B cell (primary cell): ENCODE results near the gene BRAP. TPM values are rescaled to one million over a fixed set of nuclear protein-coding genes. Genes with fewer than 3 reads are reported as not detected.

Source experiments
- ATAC-seq: fragments of 200-7000 bp; cut with Tn5 transposase; one replicate; pipeline ENCODE4 v1.10.0; 2021; ENCODE audit warnings: low read depth, mild to moderate bottlenecking, moderate number of reproducible peaks, moderate library complexity
- CTCF ChIA-PET: fragments of 350-600 bp; sonication (Branson Sonifier 250); formaldehyde crosslinking; loops from one replicate; lab custom pipeline; 2021; ENCODE audit warnings: antibody characterized with exemption, inconsistent platforms; lab: Charles Lee
- POLR2A ChIA-PET: fragments of 350-600 bp; sonication (Branson Sonifier 250); formaldehyde crosslinking; loops from one replicate; lab custom pipeline; 2021; ENCODE audit warnings: antibody characterized with exemption; lab: Charles Lee
- DNase-seq: peaks from one replicate; pipeline ENCODE4 v3.0.0; 2013
- H2AFZ ChIP-seq: 2 replicates; pipeline ENCODE4 v1.6.1; 2012; ENCODE audit warnings: mild to moderate bottlenecking, low read depth, low read length; ENCODE audit not compliant: insufficient read depth, poor library complexity, severe bottlenecking
- H3K27ac ChIP-seq, 2 donors: 1 replicate in 1 of 2; 2 replicates in 1 of 2; pipeline ENCODE4 v1.5.1; 2012 to 2013; ENCODE audit warnings: low read length in 2 of 2, mild to moderate bottlenecking in 2 of 2, moderate library complexity in 1 of 2
- H3K27me3 ChIP-seq, 4 experiments: fragments of 200-600 bp in 1 of 4; sonication (generic) in 1 of 4; replicated peaks in 1 of 4; 1 replicate in 2 of 4; 2 replicates in 2 of 4; pipeline versions ENCODE4 v1.6.1 to v1.7.0; 2013 to 2016; ENCODE audit warnings: low read length in 3 of 4, mild to moderate bottlenecking in 2 of 4, mixed read lengths in 1 of 4, moderate library complexity in 1 of 4; ENCODE audit not compliant: insufficient read depth in 4 of 4, control insufficient read depth in 3 of 4; ENCODE audit errors: control extremely low read depth in 1 of 4
- H3K36me3 ChIP-seq, 2 experiments: replicated peaks in 1 of 2; 1 replicate in 1 of 2; 2 replicates in 1 of 2; pipeline versions ENCODE4 v1.6.1 to v1.7.1; 2013; ENCODE audit warnings: low read length in 1 of 2; ENCODE audit not compliant: insufficient read depth in 2 of 2, control insufficient read depth in 1 of 2; ENCODE audit errors: control extremely low read depth in 1 of 2, extremely low read depth in 1 of 2
- H3K4me1 ChIP-seq, 2 donors: fragments of 200-600 bp in 1 of 2; sonication (generic) in 1 of 2; 1 replicate in 1 of 2; 2 replicates in 1 of 2; pipeline versions ENCODE4 v1.5.1 to v1.6.1; 2013 to 2017; ENCODE audit warnings: low read length in 2 of 2; ENCODE audit not compliant: control insufficient read depth in 2 of 2, insufficient read depth in 2 of 2
- H3K4me2 ChIP-seq: replicated peaks from 2 replicates; pipeline ENCODE3; 2012; ENCODE audit warnings: mild to moderate bottlenecking, low read depth, low read length; ENCODE audit not compliant: poor library complexity, severe bottlenecking
- H3K4me3 ChIP-seq, 5 experiments: fragments of 200-600 bp in 1 of 5; sonication (generic) in 1 of 5; 1 replicate in 3 of 5; 2 replicates in 2 of 5; pipeline versions ENCODE4 v1.5.1 to v1.7.0; 2011 to 2016; ENCODE audit warnings: low read length in 4 of 5, mild to moderate bottlenecking in 4 of 5, low read depth in 2 of 5, control low read depth in 1 of 5, moderate library complexity in 1 of 5; ENCODE audit not compliant: insufficient read depth in 1 of 5; ENCODE audit errors: control extremely low read depth in 1 of 5, extremely low read depth in 1 of 5
- H3K79me2 ChIP-seq: fragments of 200-600 bp; sonication (generic); one replicate; pipeline ENCODE4 v1.6.0; 2016; ENCODE audit warnings: low read length; ENCODE audit not compliant: control insufficient read depth, insufficient read depth
- H3K9ac ChIP-seq: fragments of 200-600 bp; sonication (generic); 2 replicates; pipeline ENCODE4 v1.6.1; 2017; ENCODE audit warnings: mild to moderate bottlenecking, low read length, moderate library complexity
- H3K9me3 ChIP-seq, 3 donors: one replicate each; pipeline versions ENCODE4 v1.6.1 to v1.7.1; 2013; ENCODE audit warnings: low read length in 2 of 3; ENCODE audit not compliant: control insufficient read depth in 2 of 3, insufficient read depth in 1 of 3; ENCODE audit errors: control extremely low read depth in 1 of 3
- H4K20me1 ChIP-seq: 2 replicates; pipeline ENCODE4 v1.6.0; 2012; ENCODE audit warnings: mild to moderate bottlenecking, low read length; ENCODE audit not compliant: insufficient read depth, control insufficient read depth, poor library complexity, severe bottlenecking
- H3K27ac Mint-ChIP-seq: one replicate; pipeline ENCODE4 v1.8.0; 2021; ENCODE audit warnings: mixed read lengths
- H3K27me3 Mint-ChIP-seq: one replicate; pipeline ENCODE4 v1.8.0; 2021; ENCODE audit warnings: mixed read lengths
- H3K4me1 Mint-ChIP-seq: one replicate; pipeline ENCODE4 v1.8.0; 2021; ENCODE audit warnings: mixed read lengths
- H3K4me3 Mint-ChIP-seq: one replicate; pipeline ENCODE4 v1.8.0; 2021; ENCODE audit warnings: mixed read lengths
- H3K9me3 Mint-ChIP-seq: one replicate; pipeline ENCODE4 v1.8.0; 2022; ENCODE audit warnings: mixed read lengths; ENCODE audit not compliant: insufficient read depth
- EZH2 ChIP-seq: IDR thresholded peaks from 2 replicates; pipeline ENCODE4 v1.6.1; 2012; ENCODE audit warnings: borderline replicate concordance, low read depth, mild to moderate bottlenecking, moderate library complexity, low read length; ENCODE audit not compliant: insufficient read depth, poor library complexity, severe bottlenecking
- WGBS: methylation state at CpG from one replicate; pipeline ENCODE4 v1.1.5; 2013; ENCODE audit warnings: missing lambda C conversion rate; ENCODE audit not compliant: insufficient coverage; 5-methylcytosine and 5-hydroxymethylcytosine counted together
- intact Hi-C: fragments of 100-400 bp; cut with micrococcal nuclease; formaldehyde crosslinking; loops from one replicate; pipeline ENCODE4 v1.10.0; 2022
- polyA plus RNA-seq: library from polyadenylated mRNA; depleted of rRNA; stranded (reverse); fragments of >200 nt; gene quantifications from 2 replicates; pipeline ENCODE4 v1.2.3, GENCODE V29; 2012
- total RNA-seq, 2 donors: library from RNA; stranded (reverse); fragments of 120-200 nt in 1 of 2; gene quantifications; 1 replicate in 1 of 2; 2 replicates in 1 of 2; pipeline versions ENCODE4 v1.2.3 to v1.2.4, GENCODE V29; 2013 to 2022
- TF ChIP-seq, protein P1 (sequence below): fragments of 200-600 bp; IDR thresholded peaks from one replicate; pipeline ENCODE4 v1.8.0; 2022; ENCODE audit warnings: antibody characterized with exemption, mild to moderate bottlenecking

Gene BRAP
- total and polyA plus RNA-seq, 2 donors (not counting 1 experiment from before 2014, with no cell fraction given), result 10.4 to 25.7 TPM

GRCh38 chr12:111693818-111694217, 8.1 kb upstream of the BRAP start:
- no peak overlapping the region for H3K4me3 Mint-ChIP-seq
- Histone ChIP-seq H3K27ac (no peak overlapping the region), H2AFZ (no peak overlapping the region), H3K4me1 (no peaks in the 10 kb centered on the region), H3K9me3 (no peaks in the 10 kb centered on the region), H4K20me1 (no peaks in the 10 kb centered on the region), H3K4me2 (no peak overlapping the region), H3K9ac (no peak overlapping the region), H3K4me3 (no peak overlapping the region), H3K27me3 (no peaks in the 10 kb centered on the region), H3K36me3 (peaks cover 9 to 36% of the 10 kb centered on the region in 2 experiments), H3K79me2 (peaks cover 18% of the 10 kb centered on the region)
- POLR2A ChIA-PET, result no interaction called here
- H3K4me1 Mint-ChIP-seq, result no peaks in the 10 kb centered on the region
- DNase-seq (no peak), ATAC-seq (no peak)
- intact Hi-C loops, result no loop called here
- CTCF ChIA-PET, result no interaction called here
- no peaks in the 10 kb centered on the region for H3K27me3 Mint-ChIP-seq
- H3K9me3 Mint-ChIP-seq, result no peaks in the 10 kb centered on the region
- WGBS, result 91% methylated on average over 5 of the region's 5 CpGs
- TF ChIP-seq, protein P1, sequence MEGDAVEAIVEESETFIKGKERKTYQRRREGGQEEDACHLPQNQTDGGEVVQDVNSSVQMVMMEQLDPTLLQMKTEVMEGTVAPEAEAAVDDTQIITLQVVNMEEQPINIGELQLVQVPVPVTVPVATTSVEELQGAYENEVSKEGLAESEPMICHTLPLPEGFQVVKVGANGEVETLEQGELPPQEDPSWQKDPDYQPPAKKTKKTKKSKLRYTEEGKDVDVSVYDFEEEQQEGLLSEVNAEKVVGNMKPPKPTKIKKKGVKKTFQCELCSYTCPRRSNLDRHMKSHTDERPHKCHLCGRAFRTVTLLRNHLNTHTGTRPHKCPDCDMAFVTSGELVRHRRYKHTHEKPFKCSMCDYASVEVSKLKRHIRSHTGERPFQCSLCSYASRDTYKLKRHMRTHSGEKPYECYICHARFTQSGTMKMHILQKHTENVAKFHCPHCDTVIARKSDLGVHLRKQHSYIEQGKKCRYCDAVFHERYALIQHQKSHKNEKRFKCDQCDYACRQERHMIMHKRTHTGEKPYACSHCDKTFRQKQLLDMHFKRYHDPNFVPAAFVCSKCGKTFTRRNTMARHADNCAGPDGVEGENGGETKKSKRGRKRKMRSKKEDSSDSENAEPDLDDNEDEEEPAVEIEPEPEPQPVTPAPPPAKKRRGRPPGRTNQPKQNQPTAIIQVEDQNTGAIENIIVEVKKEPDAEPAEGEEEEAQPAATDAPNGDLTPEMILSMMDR, result no peak
- TF ChIP-seq EZH2, result no peak
- H3K27ac Mint-ChIP-seq, result no peak overlapping the region

- H3K4me3 ChIP-seq, result no peak overlapping the region
- no peaks in the 10 kb centered on the region for H3K4me1 Mint-ChIP-seq
- no peaks in the 10 kb centered on the region for H3K9me3 Mint-ChIP-seq
- intact Hi-C loops, result no loop called here
- no peak for TF ChIP-seq EZH2
- TF ChIP-seq, protein P1, result no peak
- no peaks in the 10 kb centered on the region for H3K27me3 ChIP-seq
- H3K4me3 Mint-ChIP-seq, result no peak overlapping the region
- 97% methylated on average over 6 of the region's 15 CpGs for WGBS
- ChIA-PET POLR2A (no interaction called here), CTCF (interaction anchor here (0.7 kb wide), 1 partner anchor 124 kb away, joined by 3 read pairs; no protein-coding TSS in a partner anchor)
- no peaks in the 10 kb centered on the region for H3K4me1 ChIP-seq
- no peaks in the 10 kb centered on the region for H3K27me3 Mint-ChIP-seq
- DNase-seq (no peak), ATAC-seq (no peak)
- no peak overlapping the region for H3K9ac ChIP-seq
- no peak overlapping the region for H2AFZ ChIP-seq
- H3K36me3 ChIP-seq, result peaks cover 9 to 36% of the 10 kb centered on the region in 2 experiments
- no peak overlapping the region for H3K27ac Mint-ChIP-seq
- H3K9me3 ChIP-seq, result no peaks in the 10 kb centered on the region
- peaks cover 26% of the 10 kb centered on the region for H3K79me2 ChIP-seq
- H4K20me1 ChIP-seq, result no peaks in the 10 kb centered on the region
- no peak overlapping the region for H3K4me2 ChIP-seq
- no peak overlapping the region for H3K27ac ChIP-seq
Measured at GRCh38 chr12:111692575-111693210, 6.9 kb upstream of the BRAP start.
